ENCODE results near the gene RRP7A.

RRP7A gene

GRCh38 chr22:42562684-42563083 is 43.1 kb upstream of the RRP7A start (continued):
- TF ChIP-seq, protein P1, sequence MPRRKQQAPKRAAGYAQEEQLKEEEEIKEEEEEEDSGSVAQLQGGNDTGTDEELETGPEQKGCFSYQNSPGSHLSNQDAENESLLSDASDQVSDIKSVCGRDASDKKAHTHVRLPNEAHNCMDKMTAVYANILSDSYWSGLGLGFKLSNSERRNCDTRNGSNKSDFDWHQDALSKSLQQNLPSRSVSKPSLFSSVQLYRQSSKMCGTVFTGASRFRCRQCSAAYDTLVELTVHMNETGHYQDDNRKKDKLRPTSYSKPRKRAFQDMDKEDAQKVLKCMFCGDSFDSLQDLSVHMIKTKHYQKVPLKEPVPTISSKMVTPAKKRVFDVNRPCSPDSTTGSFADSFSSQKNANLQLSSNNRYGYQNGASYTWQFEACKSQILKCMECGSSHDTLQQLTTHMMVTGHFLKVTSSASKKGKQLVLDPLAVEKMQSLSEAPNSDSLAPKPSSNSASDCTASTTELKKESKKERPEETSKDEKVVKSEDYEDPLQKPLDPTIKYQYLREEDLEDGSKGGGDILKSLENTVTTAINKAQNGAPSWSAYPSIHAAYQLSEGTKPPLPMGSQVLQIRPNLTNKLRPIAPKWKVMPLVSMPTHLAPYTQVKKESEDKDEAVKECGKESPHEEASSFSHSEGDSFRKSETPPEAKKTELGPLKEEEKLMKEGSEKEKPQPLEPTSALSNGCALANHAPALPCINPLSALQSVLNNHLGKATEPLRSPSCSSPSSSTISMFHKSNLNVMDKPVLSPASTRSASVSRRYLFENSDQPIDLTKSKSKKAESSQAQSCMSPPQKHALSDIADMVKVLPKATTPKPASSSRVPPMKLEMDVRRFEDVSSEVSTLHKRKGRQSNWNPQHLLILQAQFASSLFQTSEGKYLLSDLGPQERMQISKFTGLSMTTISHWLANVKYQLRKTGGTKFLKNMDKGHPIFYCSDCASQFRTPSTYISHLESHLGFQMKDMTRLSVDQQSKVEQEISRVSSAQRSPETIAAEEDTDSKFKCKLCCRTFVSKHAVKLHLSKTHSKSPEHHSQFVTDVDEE (CRISPR knock-in tag; IDR thresholded peaks at IDR 0.05), result no peak
- TF ChIP-seq OSR1 (CRISPR knock-in tag; IDR thresholded peaks at IDR 0.05) (no peak), ARNTL (CRISPR knock-in tag; IDR thresholded peaks at IDR 0.05; ENCODE audit: borderline replicate concordance, low read depth) (no peak), PATZ1 (CRISPR knock-in tag; IDR thresholded peaks at IDR 0.05; ENCODE audit: borderline replicate concordance) (no peak), ZC3H10 (CRISPR knock-in tag; IDR thresholded peaks at IDR 0.05) (no peak), SNAI2 (CRISPR knock-in tag; IDR thresholded peaks at IDR 0.05) (no peak), PPARA (CRISPR knock-in tag; IDR thresholded peaks at IDR 0.05; ENCODE audit: borderline replicate concordance) (no peak), GLIS3 (CRISPR knock-in tag; IDR thresholded peaks at IDR 0.05) (no peak), ESRRG (CRISPR knock-in tag; IDR thresholded peaks at IDR 0.05) (no peak), ZNF8 (CRISPR knock-in tag; IDR thresholded peaks at IDR 0.05) (no peak), TCF4 (CRISPR knock-in tag; IDR thresholded peaks at IDR 0.05; ENCODE audit: borderline replicate concordance) (no peak)
- TF ChIP-seq, protein P2, sequence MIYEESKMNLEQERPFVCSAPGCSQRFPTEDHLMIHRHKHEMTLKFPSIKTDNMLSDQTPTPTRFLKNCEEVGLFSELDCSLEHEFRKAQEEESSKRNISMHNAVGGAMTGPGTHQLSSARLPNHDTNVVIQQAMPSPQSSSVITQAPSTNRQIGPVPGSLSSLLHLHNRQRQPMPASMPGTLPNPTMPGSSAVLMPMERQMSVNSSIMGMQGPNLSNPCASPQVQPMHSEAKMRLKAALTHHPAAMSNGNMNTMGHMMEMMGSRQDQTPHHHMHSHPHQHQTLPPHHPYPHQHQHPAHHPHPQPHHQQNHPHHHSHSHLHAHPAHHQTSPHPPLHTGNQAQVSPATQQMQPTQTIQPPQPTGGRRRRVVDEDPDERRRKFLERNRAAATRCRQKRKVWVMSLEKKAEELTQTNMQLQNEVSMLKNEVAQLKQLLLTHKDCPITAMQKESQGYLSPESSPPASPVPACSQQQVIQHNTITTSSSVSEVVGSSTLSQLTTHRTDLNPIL (CRISPR knock-in tag; IDR thresholded peaks at IDR 0.05; ENCODE audit: low read depth), result no peak

GRCh38 chr22:42562279-42562678 is 42.7 kb upstream of the RRP7A start:
- TF ChIP-seq PATZ1 (CRISPR knock-in tag; IDR thresholded peaks at IDR 0.05; ENCODE audit: borderline replicate concordance) (no peak), ARNTL (CRISPR knock-in tag; IDR thresholded peaks at IDR 0.05; ENCODE audit: borderline replicate concordance, low read depth) (no peak), CSDC2 (CRISPR knock-in tag; IDR thresholded peaks at IDR 0.05) (no peak), ZFP30 (CRISPR knock-in tag; IDR thresholded peaks at IDR 0.05) (no peak)
- no peak for ATAC-seq

GRCh38 chr22:42561856-42562255 is 42.3 kb upstream of the RRP7A start:
- no peak for ATAC-seq

More at GRCh38 chr22:42561856-42562255, 42.3 kb upstream of the RRP7A start:
- no peak for TF ChIP-seq BACH2 (CRISPR knock-in tag; IDR thresholded peaks at IDR 0.05; ENCODE audit: borderline replicate concordance)
- no peak for TF ChIP-seq TOX (CRISPR knock-in tag; IDR thresholded peaks at IDR 0.05; ENCODE audit: borderline replicate concordance)
- TF ChIP-seq, protein P3, sequence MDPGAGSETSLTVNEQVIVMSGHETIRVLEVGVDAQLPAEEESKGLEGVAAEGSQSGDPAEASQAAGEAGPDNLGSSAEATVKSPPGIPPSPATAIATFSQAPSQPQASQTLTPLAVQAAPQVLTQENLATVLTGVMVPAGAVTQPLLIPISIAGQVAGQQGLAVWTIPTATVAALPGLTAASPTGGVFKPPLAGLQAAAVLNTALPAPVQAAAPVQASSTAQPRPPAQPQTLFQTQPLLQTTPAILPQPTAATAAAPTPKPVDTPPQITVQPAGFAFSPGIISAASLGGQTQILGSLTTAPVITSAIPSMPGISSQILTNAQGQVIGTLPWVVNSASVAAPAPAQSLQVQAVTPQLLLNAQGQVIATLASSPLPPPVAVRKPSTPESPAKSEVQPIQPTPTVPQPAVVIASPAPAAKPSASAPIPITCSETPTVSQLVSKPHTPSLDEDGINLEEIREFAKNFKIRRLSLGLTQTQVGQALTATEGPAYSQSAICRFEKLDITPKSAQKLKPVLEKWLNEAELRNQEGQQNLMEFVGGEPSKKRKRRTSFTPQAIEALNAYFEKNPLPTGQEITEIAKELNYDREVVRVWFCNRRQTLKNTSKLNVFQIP (CRISPR knock-in tag; IDR thresholded peaks at IDR 0.05; ENCODE audit: borderline replicate concordance, low read depth), result no peak
- no peak for TF ChIP-seq OSR1 (CRISPR knock-in tag; IDR thresholded peaks at IDR 0.05)
- TF ChIP-seq ZNF565 (CRISPR knock-in tag; conservative IDR thresholded peaks at IDR 0.05; ENCODE audit: low read depth), result no peak
- TF ChIP-seq ZFP30 (CRISPR knock-in tag; IDR thresholded peaks at IDR 0.05), result no peak
- no peak for TF ChIP-seq ZC3H10 (CRISPR knock-in tag; IDR thresholded peaks at IDR 0.05)
- no peak for TF ChIP-seq ZFP3 (CRISPR knock-in tag; IDR thresholded peaks at IDR 0.05)
- no peak for TF ChIP-seq CSRNP3 (CRISPR knock-in tag; IDR thresholded peaks at IDR 0.05)
- no peak for TF ChIP-seq ZNF70 (CRISPR knock-in tag; IDR thresholded peaks at IDR 0.05)
- TF ChIP-seq, protein P2 (CRISPR knock-in tag; IDR thresholded peaks at IDR 0.05; ENCODE audit: low read depth), result no peak
- no peak for TF ChIP-seq ISL1 (CRISPR knock-in tag; IDR thresholded peaks at IDR 0.05)
- no peak for TF ChIP-seq PATZ1 (CRISPR knock-in tag; IDR thresholded peaks at IDR 0.05; ENCODE audit: borderline replicate concordance)
